ACC112 (cell line): Measurements from ENCODE around the gene GRHL3.

ENCODE experiments used
- H2AFZ ChIP-seq: fragments of 200-600 bp; sonication (generic); one replicate; pipeline ENCODE4 v1.6.0; 2017; ENCODE audit warnings: antibody characterized with exemption, low read length; ENCODE audit not compliant: unreplicated experiment
- H3K27ac ChIP-seq: fragments of 200-600 bp; sonication (generic); 2 replicates; pipeline ENCODE4 v1.5.1; 2014; ENCODE audit warnings: low read depth, mild to moderate bottlenecking, antibody characterized with exemption, low read length, moderate library complexity
- H3K27me3 ChIP-seq: fragments of 200-600 bp; sonication (generic); 2 replicates; pipeline ENCODE4 v1.6.1; 2014; ENCODE audit warnings: mild to moderate bottlenecking, antibody characterized with exemption, low read length, moderate library complexity, mixed read lengths; ENCODE audit not compliant: insufficient read depth
- H3K36me3 ChIP-seq: fragments of 200-600 bp; sonication (generic); 2 replicates; pipeline ENCODE4 v1.6.1; 2016; ENCODE audit warnings: mild to moderate bottlenecking, antibody characterized with exemption, low read length, moderate library complexity, mixed read lengths; ENCODE audit not compliant: insufficient read depth
- H3K4me1 ChIP-seq: fragments of 200-600 bp; sonication (generic); one replicate; pipeline ENCODE4 v1.6.1; 2016; ENCODE audit warnings: low read length, mixed read lengths; ENCODE audit not compliant: insufficient read depth, unreplicated experiment, control insufficient read depth
- H3K4me3 ChIP-seq: fragments of 200-600 bp; sonication (generic); 2 replicates; pipeline ENCODE4 v1.5.1; 2014; ENCODE audit warnings: mild to moderate bottlenecking, low read depth, low read length
- H3K79me2 ChIP-seq: fragments of 200-600 bp; sonication (generic); one replicate; pipeline ENCODE4 v1.6.0; 2016; ENCODE audit warnings: low read length; ENCODE audit not compliant: control insufficient read depth, unreplicated experiment, insufficient read depth

GRHL3 gene

DNA sequence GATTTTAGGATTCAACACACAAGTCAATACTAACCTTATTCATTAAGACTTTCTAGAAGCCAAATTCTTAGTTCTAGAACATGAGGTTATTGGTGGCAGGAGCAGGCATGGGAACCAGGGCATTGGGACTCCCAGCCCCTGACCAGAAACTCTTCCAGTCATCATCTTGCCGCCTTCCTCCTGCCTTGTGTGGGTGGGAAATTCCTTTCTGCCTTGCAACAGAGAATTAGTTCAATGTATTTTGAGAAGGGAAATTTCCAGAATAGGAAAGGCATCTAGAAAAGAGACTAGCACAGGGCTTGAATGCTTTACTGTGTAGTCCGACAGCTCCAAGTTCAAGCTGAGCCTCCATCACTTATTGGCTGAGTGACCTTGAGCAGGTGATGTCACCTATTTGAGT lies 8.7 kb downstream of the GRHL3 start:
- H3K79me2 ChIP-seq = no peaks in the 10 kb centered on the region
- peaks cover 16% of the 10 kb centered on the region for H3K27me3 ChIP-seq
- H3K36me3 ChIP-seq = no peaks in the 10 kb centered on the region
- no peak overlapping the region for H2AFZ ChIP-seq
- no peak overlapping the region for H3K27ac ChIP-seq
- peaks cover 19% of the 10 kb centered on the region for H3K4me1 ChIP-seq
- H3K4me3 ChIP-seq = no peak overlapping the region

GRCh38 chr1:24329331-24329730 lies 10.2 kb downstream of the GRHL3 start:
- Histone ChIP-seq H3K27ac (peak overlapping the region; percentile 7; the same call in 1 of the 2 replicates), H3K36me3 (no peaks in the 10 kb centered on the region), H3K79me2 (no peaks in the 10 kb centered on the region), H3K27me3 (peaks cover 3% of the 10 kb centered on the region; the same call in 1 of the 2 replicates), H3K4me3 (no peak overlapping the region), H2AFZ (no peak overlapping the region), H3K4me1 (peaks cover 19% of the 10 kb centered on the region)

DNA sequence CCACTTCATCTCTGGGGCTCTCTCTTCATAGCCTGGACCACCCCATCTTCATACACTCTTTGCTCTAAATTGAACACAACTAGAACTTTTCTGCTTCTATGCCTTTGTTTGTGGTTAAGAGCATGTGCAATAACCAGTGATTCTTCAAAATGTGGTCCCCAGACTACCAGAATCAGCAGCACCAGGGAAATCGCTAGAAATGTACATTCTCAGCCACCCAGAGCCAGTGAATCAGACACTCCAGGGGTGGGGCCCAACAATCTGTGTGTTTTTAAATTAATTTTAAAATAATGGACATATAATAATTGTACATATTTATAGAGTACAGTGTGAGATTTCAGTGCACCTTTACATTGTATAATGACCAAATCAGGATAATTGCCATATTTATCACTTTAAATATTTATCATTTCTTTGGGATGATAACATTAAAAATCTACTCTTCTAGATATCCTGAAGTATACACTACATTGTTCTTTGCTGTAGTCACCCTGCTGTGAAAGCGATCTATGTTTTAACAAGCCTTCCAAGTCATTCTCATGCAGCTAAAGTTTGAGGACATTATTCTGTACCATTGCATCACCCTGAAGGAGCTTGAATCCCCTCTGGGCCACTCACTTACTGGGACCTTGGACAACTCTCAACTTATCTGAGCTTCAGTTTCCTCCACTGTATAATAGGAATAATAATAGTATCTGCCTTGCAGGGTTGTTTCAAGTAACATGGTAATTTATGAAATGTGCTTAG lies 10.8 kb downstream of the GRHL3 start:
- H3K79me2 ChIP-seq = no peaks in the 10 kb centered on the region
- H3K4me1 ChIP-seq = peaks cover 19% of the 10 kb centered on the region
- H3K27ac ChIP-seq = peak overlapping the region; percentile 7; the same call in 1 of the 2 replicates
- H3K27me3 ChIP-seq = peaks cover 3% of the 10 kb centered on the region; the same call in 1 of the 2 replicates
- no peaks in the 10 kb centered on the region for H3K36me3 ChIP-seq
- H2AFZ ChIP-seq = no peak overlapping the region
- H3K4me3 ChIP-seq = no peak overlapping the region

DNA sequence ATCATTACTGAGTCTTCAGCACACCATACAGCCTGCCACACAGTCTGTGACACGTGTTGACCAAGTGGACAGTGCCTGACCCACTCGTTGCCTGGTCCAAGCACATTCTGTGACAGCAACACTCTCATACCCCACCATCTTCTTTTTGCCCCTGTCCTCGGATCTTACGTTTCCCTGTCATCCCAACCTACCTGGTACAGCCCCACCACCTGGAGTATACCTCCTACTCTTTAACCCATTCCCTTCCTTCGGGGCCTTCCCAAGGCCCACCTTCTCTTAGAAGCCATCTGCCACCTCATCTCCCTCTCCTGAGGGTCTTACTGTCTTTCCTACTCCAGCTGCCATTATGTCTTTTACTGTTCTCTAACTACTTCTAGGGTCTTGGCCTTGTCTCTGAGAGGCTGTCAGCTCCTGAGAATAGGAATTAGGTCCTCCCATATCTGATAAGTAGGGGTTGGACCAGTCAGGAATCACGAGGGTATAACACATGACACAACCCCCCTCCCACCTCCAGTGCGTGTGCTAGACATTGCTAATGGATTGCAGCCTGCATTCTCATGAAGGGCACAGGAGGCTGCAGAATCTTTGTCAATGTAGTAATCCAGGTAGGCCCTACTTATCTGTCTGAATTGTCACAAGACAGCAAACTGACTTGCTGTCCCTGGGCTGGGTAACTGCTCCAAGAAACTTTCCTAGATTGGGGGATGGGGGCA lies 13.0 kb downstream of the GRHL3 start:
- Histone ChIP-seq H3K4me1 (peaks cover 19% of the 10 kb centered on the region), H3K27ac (no peak overlapping the region), H3K27me3 (0 out of 2 replicates have a peak, but pooled peaks cover 3% of the 10 kb centered on the region), H3K4me3 (no peak overlapping the region), H3K79me2 (no peaks in the 10 kb centered on the region), H3K36me3 (no peaks in the 10 kb centered on the region), H2AFZ (no peak overlapping the region)

GRCh38 chr1:24336075-24336474 lies 16.9 kb downstream of the GRHL3 start:
- Histone ChIP-seq H3K4me3 (no peak overlapping the region), H3K27ac (no peak overlapping the region), H3K36me3 (no peaks in the 10 kb centered on the region), H3K4me1 (no peaks in the 10 kb centered on the region), H3K27me3 (no peaks in the 10 kb centered on the region), H3K79me2 (no peaks in the 10 kb centered on the region), H2AFZ (no peak overlapping the region)

- Histone ChIP-seq H2AFZ (no peak overlapping the region), H3K27ac (no peak overlapping the region), H3K4me1 (no peaks in the 10 kb centered on the region), H3K4me3 (no peak overlapping the region), H3K27me3 (no peaks in the 10 kb centered on the region), H3K36me3 (no peaks in the 10 kb centered on the region), H3K79me2 (no peaks in the 10 kb centered on the region)
Observed at GRCh38 chr1:24337455-24337854, 18.3 kb downstream of the GRHL3 start.

DNA sequence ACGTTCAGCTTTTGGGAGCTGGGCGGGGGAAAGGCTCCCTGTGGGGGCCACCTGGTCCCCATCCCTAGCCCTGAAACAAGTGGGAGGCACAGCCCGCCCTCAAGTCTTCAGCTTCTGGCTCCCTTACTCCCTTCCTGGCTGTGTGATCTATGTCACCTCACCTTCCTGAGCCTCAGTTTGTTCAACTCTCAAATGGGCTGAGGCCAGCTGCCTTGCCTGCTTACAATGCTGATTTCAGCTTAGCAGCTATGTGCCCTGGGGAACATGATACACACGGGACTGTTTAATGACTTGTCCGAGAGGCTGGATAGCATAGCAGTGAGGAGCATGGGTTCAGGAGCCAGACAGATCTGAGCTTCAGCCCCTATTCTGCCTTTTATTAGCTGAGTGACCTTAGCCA lies 19.3 kb downstream of the GRHL3 start:
- no peaks in the 10 kb centered on the region for H3K79me2 ChIP-seq

GRCh38 chr1:24339996-24340395 lies 20.8 kb downstream of the GRHL3 start:
- Histone ChIP-seq H2AFZ (no peak overlapping the region), H3K27ac (no peak overlapping the region), H3K4me1 (no peaks in the 10 kb centered on the region), H3K27me3 (no peaks in the 10 kb centered on the region), H3K36me3 (no peaks in the 10 kb centered on the region), H3K79me2 (no peaks in the 10 kb centered on the region), H3K4me3 (no peak overlapping the region)

More for the DNA sequence above, 19.3 kb downstream of the GRHL3 start:
- H3K27ac ChIP-seq = no peak overlapping the region
- H3K27me3 ChIP-seq = no peaks in the 10 kb centered on the region
- H3K36me3 ChIP-seq = no peaks in the 10 kb centered on the region
- H3K4me1 ChIP-seq = no peaks in the 10 kb centered on the region
- no peak overlapping the region for H3K4me3 ChIP-seq
- H2AFZ ChIP-seq = no peak overlapping the region

GRCh38 chr1:24340770-24341169 lies 21.6 kb downstream of the GRHL3 start:
- Histone ChIP-seq H3K27me3 (no peaks in the 10 kb centered on the region), H3K4me3 (no peak overlapping the region), H3K27ac (no peak overlapping the region), H3K36me3 (no peaks in the 10 kb centered on the region), H2AFZ (no peak overlapping the region), H3K79me2 (no peaks in the 10 kb centered on the region), H3K4me1 (no peaks in the 10 kb centered on the region)

- Histone ChIP-seq H3K79me2 (no peaks in the 10 kb centered on the region), H3K27ac (no peak overlapping the region)
Observed at GRCh38 chr1:24341260-24341659, 22.1 kb downstream of the GRHL3 start.

More at GRCh38 chr1:24341260-24341659, 22.1 kb downstream of the GRHL3 start:
- no peaks in the 10 kb centered on the region for H3K36me3 ChIP-seq
- H3K27me3 ChIP-seq = no peaks in the 10 kb centered on the region
- no peak overlapping the region for H3K4me3 ChIP-seq
- H3K4me1 ChIP-seq = no peaks in the 10 kb centered on the region
- H2AFZ ChIP-seq = no peak overlapping the region
